Measurements from ENCODE around the gene ANKFN1. TPM values are rescaled to one million over a fixed set of nuclear protein-coding genes. Genes with fewer than 3 reads are reported as not detected.

Gene ANKFN1
- total RNA-seq, 3 donors from 2014 or later = not detected

DNA sequence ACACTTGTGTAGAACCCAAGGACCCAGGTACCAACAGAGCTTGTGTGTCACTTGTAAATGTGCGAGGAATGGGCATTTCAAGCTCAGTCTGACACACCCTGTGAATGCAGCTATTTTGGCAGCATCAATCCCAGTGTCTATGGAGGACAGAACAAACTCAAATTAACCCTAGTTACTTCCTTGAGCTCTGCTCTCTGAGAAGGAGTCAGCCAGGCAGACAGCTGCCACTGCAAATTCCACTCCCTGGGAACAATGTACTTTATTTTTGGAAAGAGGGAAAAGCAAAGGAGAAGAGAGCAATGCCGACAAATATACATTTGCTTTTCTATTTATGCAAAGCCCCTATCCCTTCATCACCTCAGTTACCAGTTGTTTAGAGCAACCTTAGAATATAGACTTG is 391.8 kb downstream of the ANKFN1 start:
- H3K36me3 Mint-ChIP-seq (ENCODE audit: insufficient read depth) = no peaks in the 10 kb centered on the region
- H3K4me3 Mint-ChIP-seq = no peak overlapping the region
- ATAC-seq (no peak), DNase-seq (no peak)
- no peaks in the 10 kb centered on the region for H3K4me1 Mint-ChIP-seq (ENCODE audit: low read depth)
- peaks cover 3% of the 10 kb centered on the region for H3K9me3 Mint-ChIP-seq
- peaks cover 16% of the 10 kb centered on the region for H3K27me3 Mint-ChIP-seq (ENCODE audit: low read depth)

DNA sequence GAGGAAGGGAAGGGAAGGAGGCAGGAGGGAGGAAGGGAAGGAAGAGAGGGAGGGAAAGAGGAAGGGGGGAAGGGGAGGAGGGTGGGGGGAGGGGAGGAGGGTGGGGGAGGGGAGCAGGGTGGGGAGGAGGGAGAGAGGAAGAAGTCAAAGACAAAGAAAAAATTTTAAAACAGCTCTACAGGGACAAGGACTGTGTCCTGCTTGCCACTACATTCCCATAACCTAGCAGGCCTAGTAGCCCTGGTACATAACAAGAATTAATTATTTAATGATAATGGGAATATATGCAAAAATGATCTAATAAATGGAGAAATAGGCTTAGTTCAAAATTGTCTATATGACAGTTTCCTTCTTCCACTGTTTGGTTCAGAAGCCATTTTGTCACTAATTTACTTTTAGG is 392.7 kb downstream of the ANKFN1 start:
- ATAC-seq = no peak
- H3K4me3 Mint-ChIP-seq = no peak overlapping the region
- H3K36me3 Mint-ChIP-seq (ENCODE audit: insufficient read depth) = no peaks in the 10 kb centered on the region
- peaks cover 12% of the 10 kb centered on the region for H3K27me3 Mint-ChIP-seq (ENCODE audit: low read depth)
- H3K9me3 Mint-ChIP-seq = peaks cover 4% of the 10 kb centered on the region
- DNase-seq = no peak
- H3K4me1 Mint-ChIP-seq (ENCODE audit: low read depth) = no peaks in the 10 kb centered on the region

DNA sequence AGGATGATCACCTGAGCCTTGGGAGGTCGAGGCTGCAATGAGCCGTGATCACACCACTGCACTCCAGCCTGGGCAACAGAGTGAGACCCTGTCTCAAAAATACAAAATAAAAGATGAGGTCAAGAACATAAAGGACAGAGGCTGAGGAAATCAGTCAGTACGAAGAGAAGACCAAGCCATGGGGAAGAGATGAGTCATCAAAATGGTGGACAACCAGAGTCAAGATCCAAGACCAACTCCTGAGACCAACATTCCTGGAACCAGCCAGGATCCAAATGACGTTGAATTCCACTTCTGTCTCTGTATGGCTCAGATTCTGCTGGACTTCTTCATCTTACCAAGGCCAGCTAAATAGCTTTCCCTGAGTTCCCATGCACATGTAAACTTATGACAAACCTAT is 395.4 kb downstream of the ANKFN1 start:
- DNase-seq (no peak), ATAC-seq (no peak)
- Mint-ChIP-seq H3K36me3 (ENCODE audit: insufficient read depth) (no peaks in the 10 kb centered on the region), H3K4me3 (no peak overlapping the region), H3K27me3 (ENCODE audit: low read depth) (peaks cover 14% of the 10 kb centered on the region), H3K4me1 (ENCODE audit: low read depth) (no peaks in the 10 kb centered on the region), H3K9me3 (peaks cover 10% of the 10 kb centered on the region)

DNA sequence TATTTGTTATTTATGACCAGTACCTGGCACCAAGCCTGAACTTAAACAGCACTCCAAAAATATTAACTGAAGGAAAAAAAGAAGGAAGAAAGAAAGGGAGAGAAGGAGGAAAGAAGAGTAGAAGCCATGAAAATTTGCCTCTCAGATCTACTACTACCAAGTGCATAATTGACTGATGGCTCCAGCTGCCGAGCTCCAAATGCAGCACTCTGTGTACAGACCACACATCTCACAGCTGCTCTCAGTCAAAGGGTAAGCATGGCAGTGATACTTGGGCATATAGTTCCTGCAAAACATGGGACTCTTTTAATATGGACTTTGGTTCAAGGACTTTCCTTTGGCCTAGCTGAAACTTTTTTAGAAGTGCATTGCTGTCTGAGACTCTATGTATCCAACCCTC is 396.2 kb downstream of the ANKFN1 start:
- Mint-ChIP-seq H3K4me3 (no peak overlapping the region), H3K4me1 (ENCODE audit: low read depth) (no peaks in the 10 kb centered on the region), H3K36me3 (ENCODE audit: insufficient read depth) (no peaks in the 10 kb centered on the region), H3K27me3 (ENCODE audit: low read depth) (peaks cover 11% of the 10 kb centered on the region), H3K9me3 (peaks cover 10% of the 10 kb centered on the region)
- ATAC-seq (no peak), DNase-seq (no peak)

DNA sequence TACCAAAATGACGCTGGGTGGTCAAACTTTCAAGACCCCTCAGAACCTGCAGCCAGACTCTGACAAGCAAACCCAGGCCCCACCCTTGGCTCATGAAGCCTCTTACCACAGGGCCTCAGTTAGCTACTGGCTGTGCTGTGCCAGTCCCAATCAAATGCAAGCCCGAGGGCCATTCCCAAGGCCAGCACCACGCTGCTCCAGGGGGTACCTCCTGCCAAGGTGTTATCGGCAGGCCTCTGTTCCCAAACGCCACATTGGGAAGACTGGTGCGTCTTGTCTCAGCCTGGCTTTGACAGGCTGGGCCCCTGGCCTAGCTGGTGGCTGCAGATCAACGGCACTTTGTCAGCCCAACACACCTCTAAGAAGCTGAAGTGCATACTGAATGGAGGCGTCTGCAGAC is 404.4 kb downstream of the ANKFN1 start:
- Mint-ChIP-seq H3K4me3 (no peak overlapping the region), H3K36me3 (ENCODE audit: insufficient read depth) (no peaks in the 10 kb centered on the region), H3K4me1 (ENCODE audit: low read depth) (no peaks in the 10 kb centered on the region), H3K9me3 (no peaks in the 10 kb centered on the region), H3K27me3 (ENCODE audit: low read depth) (peaks cover 5% of the 10 kb centered on the region)
- DNase-seq (no peak), ATAC-seq (no peak)

DNA sequence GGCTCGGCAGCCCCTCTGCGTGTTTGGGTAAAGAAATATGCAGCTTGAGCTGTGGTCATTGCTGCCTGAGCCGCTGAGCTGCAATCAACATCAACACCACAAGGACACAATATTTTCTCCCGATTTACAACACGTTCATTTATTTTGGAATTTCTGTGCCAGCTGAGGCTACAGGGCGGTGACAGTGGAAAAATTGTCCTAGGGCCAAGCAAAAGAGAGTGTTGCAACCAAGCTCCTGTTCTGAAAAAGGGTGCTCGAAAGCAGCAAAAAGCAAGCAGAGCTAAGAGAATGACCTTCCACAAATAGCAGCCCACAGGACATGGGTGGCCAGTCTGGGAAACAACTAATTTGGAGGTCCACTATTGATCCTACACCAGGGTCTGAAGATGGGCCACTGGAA is 404.8 kb downstream of the ANKFN1 start:
- H3K9me3 Mint-ChIP-seq = no peaks in the 10 kb centered on the region
- no peaks in the 10 kb centered on the region for H3K36me3 Mint-ChIP-seq (ENCODE audit: insufficient read depth)
- ATAC-seq (no peak), DNase-seq (no peak)
- H3K27me3 Mint-ChIP-seq (ENCODE audit: low read depth) = peaks cover 5% of the 10 kb centered on the region
- H3K4me3 Mint-ChIP-seq = no peak overlapping the region
- H3K4me1 Mint-ChIP-seq (ENCODE audit: low read depth) = no peaks in the 10 kb centered on the region
